HG03520 (cell line): ENCODE measurements around the gene GRHL3.

Experiments used
- ATAC-seq: cut with Tn5 transposase; IDR thresholded peaks from one replicate; pipeline ENCODE4 v1.9.1; 2021; ENCODE audit warnings: mild to moderate bottlenecking, moderate library complexity; ENCODE audit not compliant: unreplicated experiment

Gene GRHL3

GRCh38 chr1:24366707-24367106 lies 47.5 kb downstream of the GRHL3 start:
- ATAC-seq = no peak

DNA sequence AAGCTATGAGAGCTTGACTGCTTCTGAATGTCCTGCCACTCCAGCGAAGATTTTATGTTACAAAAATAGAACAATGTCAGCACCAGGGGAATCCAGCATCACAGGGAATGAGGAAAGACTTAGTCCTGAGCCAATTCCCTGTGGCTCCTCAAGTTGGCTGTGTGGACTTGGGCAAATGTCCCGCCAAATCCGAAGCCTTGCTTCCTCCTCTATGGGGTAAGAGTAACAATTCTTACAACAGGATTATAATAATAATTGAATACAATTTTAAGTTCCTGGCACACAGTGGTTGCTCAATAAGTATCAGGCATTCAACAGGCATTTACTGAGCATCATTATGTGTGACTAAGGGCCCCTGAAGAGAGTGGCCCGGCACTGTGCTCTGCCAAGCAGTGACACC lies 50.0 kb downstream of the GRHL3 start:
- no peak for ATAC-seq

DNA sequence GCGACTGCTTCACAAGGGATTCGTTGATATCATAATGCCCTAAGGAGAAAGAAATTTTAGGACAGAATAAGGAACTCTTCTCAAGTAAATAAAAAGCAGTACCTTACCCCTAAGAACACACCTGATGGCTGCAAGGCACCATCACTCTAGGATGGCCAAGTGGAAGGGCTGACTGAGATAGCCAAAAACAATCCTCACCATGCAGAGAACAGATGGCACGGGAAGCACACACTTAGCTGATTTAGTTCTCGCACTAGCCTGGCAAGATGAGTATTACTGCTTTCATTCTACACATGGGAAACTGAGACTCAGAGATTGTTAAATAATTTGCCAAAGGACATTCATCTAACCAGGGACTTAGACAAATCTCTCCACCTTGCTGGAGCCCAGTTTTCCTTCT lies 50.6 kb downstream of the GRHL3 start:
- ATAC-seq = no peak

GRCh38 chr1:24373044-24373443 lies 53.9 kb downstream of the GRHL3 start:
- no peak for ATAC-seq

DNA sequence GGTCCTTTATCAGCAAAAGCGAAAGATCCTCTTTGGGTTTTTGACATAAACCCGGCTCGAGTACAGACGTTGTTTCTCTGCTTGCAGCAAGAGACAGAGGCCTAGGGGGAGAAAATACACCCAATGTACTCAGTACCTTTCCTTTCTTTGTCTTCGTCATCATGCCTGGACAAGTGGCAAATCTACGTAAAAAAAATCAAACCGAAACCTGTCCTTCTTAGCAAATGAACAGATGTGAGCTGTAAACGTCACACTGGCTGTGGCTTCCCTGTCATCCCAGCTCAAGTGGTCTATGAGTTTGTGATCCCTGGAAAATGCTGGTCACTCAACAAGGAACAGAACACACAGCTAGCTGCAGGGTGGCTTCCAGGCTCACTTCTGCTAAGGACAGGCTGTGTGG lies 54.6 kb downstream of the GRHL3 start:
- ATAC-seq = no peak

- ATAC-seq = no peak
These were observed 56.0 kb downstream of the GRHL3 start for GRCh38 chr1:24374891-24375786.

- ATAC-seq = no peak
These were observed 60.7 kb downstream of the GRHL3 start for GRCh38 chr1:24379733-24380315.

DNA sequence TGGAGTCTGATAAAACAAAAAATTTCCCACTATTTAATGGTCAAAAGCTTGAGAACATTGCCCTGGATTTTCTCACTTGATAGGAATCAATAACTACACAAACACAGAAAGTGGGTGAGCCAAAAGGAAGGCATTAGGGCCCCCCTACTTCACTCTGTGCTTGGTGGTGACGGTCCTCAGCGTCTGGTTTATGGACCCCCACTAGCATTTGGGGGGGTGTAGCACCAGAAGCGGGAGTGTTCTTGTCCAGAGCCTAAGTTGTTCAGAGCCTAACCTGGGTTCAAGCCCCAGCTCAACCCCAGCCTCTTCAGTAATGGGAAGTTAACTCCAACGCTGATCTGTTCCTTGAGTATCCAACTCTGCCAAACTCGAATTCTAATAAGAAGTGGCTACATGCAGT lies 61.4 kb downstream of the GRHL3 start:
- ATAC-seq = no peak

DNA sequence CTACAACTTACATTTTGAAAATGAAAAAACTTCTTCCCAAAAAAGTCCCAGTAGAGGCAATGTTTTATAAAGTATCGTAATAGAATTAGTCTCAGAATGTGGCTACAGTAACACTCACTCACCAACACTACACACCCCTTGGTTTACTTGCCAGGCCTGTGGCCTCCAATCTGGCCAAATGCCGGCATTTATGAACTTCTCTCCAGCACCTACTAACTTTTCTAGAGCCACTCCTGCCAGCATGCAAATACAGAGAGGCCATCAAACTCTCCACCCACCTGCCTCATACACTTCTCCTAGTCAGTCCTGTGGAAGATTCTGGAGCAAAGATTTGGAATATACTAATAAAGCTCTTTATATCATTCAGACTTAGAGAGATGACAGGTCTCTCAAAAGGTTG lies 62.1 kb downstream of the GRHL3 start:
- no peak for ATAC-seq

- ATAC-seq = no peak
These were observed 63.0 kb downstream of the GRHL3 start for GRCh38 chr1:24382165-24382577.

GRCh38 chr1:24383381-24383940 lies 64.3 kb downstream of the GRHL3 start:
- ATAC-seq = no peak

GRCh38 chr1:24384251-24385090 lies 65.3 kb downstream of the GRHL3 start:
- ATAC-seq = no peak

DNA sequence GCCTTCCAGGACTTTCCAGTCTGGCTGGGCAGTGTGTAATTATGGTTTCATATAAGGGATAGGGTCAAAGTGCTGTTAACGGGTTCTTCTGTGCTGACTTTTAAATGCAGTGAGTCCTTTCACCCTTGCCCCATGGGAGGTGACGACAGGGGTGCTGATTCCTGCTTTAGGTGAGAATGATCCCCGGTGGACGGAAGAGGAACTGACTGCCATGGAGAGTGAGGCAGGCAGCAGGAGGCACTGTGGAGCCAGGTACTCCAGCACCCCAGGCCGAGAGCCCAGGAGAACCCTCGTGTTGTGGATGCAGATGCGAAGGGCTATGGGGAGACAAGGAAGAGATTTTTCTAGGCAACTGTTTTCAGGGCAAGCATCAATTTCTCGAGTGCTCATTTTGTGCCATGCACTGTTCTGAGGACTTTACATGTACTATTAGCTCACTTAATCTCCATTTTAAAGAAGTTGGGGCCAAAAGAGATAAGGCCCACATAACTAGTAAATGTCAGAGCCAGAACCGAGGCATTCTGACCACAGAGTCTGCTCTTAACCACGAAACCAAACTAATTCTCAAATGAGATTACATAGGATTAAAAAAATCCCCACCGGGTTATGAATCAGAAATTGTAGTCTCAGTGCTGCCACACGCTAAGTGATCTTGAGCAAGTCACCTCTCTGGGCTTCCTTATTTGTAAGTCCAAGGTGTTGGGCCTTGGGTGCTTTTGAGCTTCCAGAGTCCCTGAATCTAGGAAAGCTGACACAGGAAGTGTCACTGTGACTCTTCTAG lies 66.2 kb downstream of the GRHL3 start:
- ATAC-seq = no peak

GRCh38 chr1:24386241-24386640 lies 67.1 kb downstream of the GRHL3 start:
- ATAC-seq = no peak

- no peak for ATAC-seq
These were observed 67.8 kb downstream of the GRHL3 start for GRCh38 chr1:24386931-24387330.

GRCh38 chr1:24387636-24388175 lies 68.5 kb downstream of the GRHL3 start:
- ATAC-seq = no peak

- ATAC-seq = no peak
These were observed 69.3 kb downstream of the GRHL3 start for GRCh38 chr1:24388331-24388885.

GRCh38 chr1:24389231-24389678 lies 70.1 kb downstream of the GRHL3 start:
- no peak for ATAC-seq

DNA sequence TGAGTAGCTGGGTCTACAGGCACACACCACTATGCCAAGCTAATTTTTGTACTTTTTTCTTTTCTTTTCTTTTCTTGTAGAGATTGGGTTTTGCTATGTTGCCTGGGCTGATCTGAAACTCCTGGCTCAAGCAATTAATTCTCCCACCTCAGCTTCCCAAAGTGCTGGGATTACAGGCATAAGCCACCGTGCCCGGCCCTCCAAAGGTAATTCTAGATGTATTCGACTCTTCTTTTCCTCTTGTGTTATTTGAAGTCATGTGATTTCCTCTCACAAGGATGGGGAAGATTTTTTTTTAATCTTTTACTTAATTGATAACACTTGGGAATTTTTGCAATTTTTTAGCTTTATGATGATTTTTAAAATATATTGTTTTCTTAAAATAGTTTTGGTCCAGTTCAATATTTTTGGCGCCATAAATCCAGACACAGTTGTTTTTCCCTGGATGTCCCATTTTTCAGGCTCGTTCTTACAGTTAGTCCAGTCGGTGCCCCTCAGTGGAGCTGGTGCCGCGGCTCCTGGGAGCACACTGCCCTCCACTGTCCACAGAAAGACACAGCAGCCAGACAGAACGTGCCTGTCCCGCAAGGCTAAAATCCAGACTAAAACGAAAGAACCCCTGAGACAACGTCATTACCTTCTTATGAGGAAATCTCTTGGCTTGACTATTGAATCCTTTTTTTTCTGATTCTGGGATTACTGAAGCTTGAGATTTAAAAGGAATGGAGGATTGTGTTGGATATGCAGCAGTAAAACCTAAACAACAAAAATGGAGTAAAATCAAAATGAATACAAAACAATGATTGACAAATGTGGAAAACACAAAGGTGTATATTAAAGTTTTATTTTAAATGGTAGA lies 72.0 kb downstream of the GRHL3 start:
- no peak for ATAC-seq
